Neutrophil (primary cell): ENCODE results near the gene RANBP3L.
"Not testable (repeated sequence)": the region's sequence is repeated elsewhere in the genome, so short reads cannot be mapped to it uniquely, and the experiment has no call there.

Experiments
- H3K27ac ChIP-seq: fragments of 200-600 bp; sonication (generic); 2 replicates; pipeline ENCODE4 v1.5.1; 2016; ENCODE audit warnings: mild to moderate bottlenecking, moderate library complexity
- H3K27me3 ChIP-seq: fragments of 200-600 bp; sonication (generic); 2 replicates; pipeline ENCODE4 v1.6.0; 2016; ENCODE audit warnings: mild to moderate bottlenecking
- H3K36me3 ChIP-seq: fragments of 200-600 bp; sonication (generic); 2 replicates; pipeline ENCODE4 v1.5.1; 2017
- H3K4me1 ChIP-seq, 2 experiments: fragments of 200-600 bp in 1 of 2; sonication (generic) in 1 of 2; 1 replicate in 1 of 2; 2 replicates in 1 of 2; pipeline versions ENCODE4 v1.5.1 to v1.6.1; 2013 to 2016; ENCODE audit warnings: low read depth in 1 of 2, low read length in 1 of 2, mild to moderate bottlenecking in 1 of 2, moderate library complexity in 1 of 2; ENCODE audit not compliant: control insufficient read depth in 1 of 2, insufficient read depth in 1 of 2
- H3K4me3 ChIP-seq, 2 experiments: fragments of 200-600 bp in 1 of 2; sonication (generic) in 1 of 2; 1 replicate in 1 of 2; 2 replicates in 1 of 2; pipeline ENCODE4 v1.5.1; 2013 to 2016; ENCODE audit warnings: low read depth in 1 of 2, low read length in 1 of 2, mild to moderate bottlenecking in 1 of 2, moderate library complexity in 1 of 2
- H3K9me3 ChIP-seq: fragments of 200-600 bp; sonication (generic); 2 replicates; pipeline ENCODE4 v1.5.1; 2016
- CTCF ChIP-seq: fragments of 200-600 bp; sonication (generic); IDR thresholded peaks from 2 replicates; pipeline ENCODE4 v1.5.1; 2016; ENCODE audit warnings: antibody characterized with exemption

Gene RANBP3L

GRCh38 chr5:36202521-36202961, 99.2 kb downstream of the RANBP3L start:
- Histone ChIP-seq H3K36me3 (peaks cover 17% of the 10 kb centered on the region), H3K9me3 (no peaks in the 10 kb centered on the region), H3K27ac (no peak overlapping the region), H3K4me1 (peaks cover 5 to 8% of the 10 kb centered on the region in 2 experiments), H3K27me3 (no peaks in the 10 kb centered on the region), H3K4me3 (no peak overlapping the region)
- no peak for TF ChIP-seq CTCF

- H3K27me3 ChIP-seq: no peaks in the 10 kb centered on the region
- peaks cover 5 to 8% of the 10 kb centered on the region in 2 experiments for H3K4me1 ChIP-seq
- peaks cover 23% of the 10 kb centered on the region for H3K36me3 ChIP-seq
Observed at GRCh38 chr5:36200513-36200912, 101.2 kb downstream of the RANBP3L start.

GRCh38 chr5:36199620-36200019, 102.1 kb downstream of the RANBP3L start:
- TF ChIP-seq CTCF: no peak
- Histone ChIP-seq H3K4me3 (no peak overlapping the region), H3K27me3 (no peaks in the 10 kb centered on the region), H3K27ac (no peak overlapping the region), H3K9me3 (no peaks in the 10 kb centered on the region), H3K4me1 (peaks cover 5 to 8% of the 10 kb centered on the region in 2 experiments), H3K36me3 (peaks cover 32% of the 10 kb centered on the region)

More at GRCh38 chr5:36200513-36200912, 101.2 kb downstream of the RANBP3L start:
- Histone ChIP-seq H3K27ac (no peak overlapping the region), H3K4me3 (no peak overlapping the region), H3K9me3 (no peaks in the 10 kb centered on the region)
- TF ChIP-seq CTCF: no peak

- not testable (repeated sequence) for H3K27me3 ChIP-seq, H3K27ac ChIP-seq, H3K4me3 ChIP-seq, H3K4me1 ChIP-seq, H3K9me3 ChIP-seq
- H3K36me3 ChIP-seq: peaks cover 38% of the 10 kb centered on the region
Observed at GRCh38 chr5:36198783-36199182, 102.9 kb downstream of the RANBP3L start.
